GM21619 (cell line): Measurements from ENCODE around the gene JPH3.

Source experiments
- ATAC-seq: cut with Tn5 transposase; IDR thresholded peaks from one replicate; pipeline ENCODE4 v1.9.1; 2021; ENCODE audit not compliant: unreplicated experiment

JPH3 gene

DNA sequence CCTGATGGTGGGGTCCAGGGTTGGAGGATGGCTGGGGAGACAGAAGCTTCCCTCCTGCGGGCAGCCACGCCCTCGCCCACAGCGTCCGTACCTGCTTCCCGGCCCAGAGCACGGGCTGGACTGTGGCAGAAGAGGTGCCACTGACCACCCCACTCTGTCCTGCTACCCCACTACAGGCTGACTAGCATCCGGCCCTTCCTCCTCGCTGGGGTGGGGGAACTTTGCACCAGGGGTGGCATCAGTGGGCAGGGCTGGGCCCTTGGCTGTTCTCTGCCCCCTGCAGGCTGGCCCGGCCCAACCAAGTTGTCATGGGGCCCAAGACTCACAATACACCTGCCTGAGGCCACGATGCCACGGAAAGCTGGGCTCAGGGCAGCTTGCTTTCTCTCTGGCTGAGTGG, 90.4 kb downstream of the JPH3 start:
- ATAC-seq, result no peak

DNA sequence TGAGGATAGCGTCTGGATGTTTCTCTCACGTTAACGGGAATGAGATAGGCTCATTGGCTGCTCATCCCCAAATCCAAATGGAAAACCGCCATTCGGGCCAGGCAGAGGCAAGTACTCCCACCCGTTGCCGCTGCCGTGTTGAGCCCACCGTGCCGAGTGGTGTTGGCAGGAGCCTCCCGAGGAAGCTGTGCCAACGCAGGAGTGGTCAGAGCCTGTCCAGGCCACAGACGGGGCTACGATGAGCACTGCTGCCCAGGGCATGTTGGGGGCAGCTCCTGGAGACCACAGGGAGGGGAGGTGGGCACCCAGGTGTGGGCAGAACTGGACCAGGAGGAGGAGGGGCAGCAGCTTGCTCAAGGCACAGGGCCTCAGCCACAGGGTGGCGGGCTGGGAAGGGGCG, 91.5 kb downstream of the JPH3 start:
- ATAC-seq, result no peak

DNA sequence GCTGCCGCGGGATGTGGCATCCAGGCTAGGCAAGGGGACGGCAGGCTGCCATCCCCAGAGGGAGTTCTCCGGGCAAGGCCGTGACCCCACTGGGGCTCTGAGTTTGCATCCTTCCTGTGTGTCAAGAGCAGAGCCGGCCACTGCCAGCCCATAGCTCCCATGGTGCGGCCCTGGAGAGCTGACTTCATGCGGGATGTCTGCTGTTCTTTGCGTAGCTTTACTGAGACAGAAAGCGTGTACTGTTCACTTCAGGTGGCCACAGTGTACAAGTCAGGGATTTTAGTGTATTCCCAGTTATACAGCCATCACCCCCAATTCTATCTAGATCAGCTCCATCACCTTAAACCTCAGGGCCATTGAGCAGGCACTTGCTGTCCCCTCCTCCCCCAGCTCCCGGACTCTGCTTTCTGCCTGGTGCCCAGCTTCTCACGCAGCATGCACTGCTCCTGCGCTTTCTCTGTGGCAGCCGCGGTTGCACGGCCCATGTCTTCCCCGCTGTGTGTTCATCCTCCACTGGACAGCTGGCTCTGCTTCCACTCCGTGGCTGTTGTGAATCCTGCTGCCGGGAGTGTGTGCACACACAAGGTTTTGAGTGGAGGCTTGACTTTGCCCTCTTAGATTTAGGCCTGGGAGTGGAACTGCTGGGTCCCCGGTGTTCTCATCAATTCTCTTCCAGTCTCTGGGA, 92.3 kb downstream of the JPH3 start:
- ATAC-seq, result no peak

DNA sequence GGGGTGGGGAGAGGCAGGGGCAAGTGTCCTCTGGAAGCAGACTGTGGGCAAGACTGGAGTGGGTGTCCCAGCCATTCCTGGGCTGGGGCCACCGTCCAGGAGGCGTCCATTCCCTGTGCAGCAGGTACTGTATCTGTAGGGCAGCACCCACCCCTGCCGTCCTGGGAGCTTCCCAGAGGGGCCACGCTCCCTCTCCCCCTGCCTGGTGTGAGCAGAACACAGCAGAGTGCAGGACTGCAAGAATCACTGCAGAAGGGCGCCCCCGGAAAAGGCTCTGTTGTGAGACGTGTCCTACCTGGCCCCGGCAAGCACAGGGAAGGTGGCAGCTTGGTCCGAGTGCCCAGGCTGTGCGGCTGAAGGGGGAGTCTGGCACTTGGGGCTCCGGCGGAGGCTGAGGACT, 93.2 kb downstream of the JPH3 start:
- ATAC-seq, result no peak

DNA sequence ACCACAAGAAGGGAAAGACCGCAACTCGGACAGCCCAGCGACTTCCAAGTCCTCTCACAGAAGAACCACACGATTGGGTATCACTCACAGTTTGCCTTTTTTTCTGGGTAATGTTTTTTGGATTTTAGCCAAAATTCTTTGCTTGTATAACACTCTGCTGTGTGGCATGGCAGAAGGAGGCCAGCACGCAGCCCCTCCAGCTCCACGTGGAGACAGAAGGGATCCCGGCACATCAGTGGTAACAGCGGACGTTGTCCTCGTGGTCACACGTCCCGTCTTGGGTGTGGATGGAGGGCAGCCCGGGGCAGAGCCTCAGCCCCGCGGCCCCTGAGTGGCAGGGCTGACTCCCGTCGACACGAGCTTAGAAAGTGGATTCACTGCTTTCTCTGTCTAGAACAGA, 94.4 kb downstream of the JPH3 start:
- ATAC-seq, result no peak

DNA sequence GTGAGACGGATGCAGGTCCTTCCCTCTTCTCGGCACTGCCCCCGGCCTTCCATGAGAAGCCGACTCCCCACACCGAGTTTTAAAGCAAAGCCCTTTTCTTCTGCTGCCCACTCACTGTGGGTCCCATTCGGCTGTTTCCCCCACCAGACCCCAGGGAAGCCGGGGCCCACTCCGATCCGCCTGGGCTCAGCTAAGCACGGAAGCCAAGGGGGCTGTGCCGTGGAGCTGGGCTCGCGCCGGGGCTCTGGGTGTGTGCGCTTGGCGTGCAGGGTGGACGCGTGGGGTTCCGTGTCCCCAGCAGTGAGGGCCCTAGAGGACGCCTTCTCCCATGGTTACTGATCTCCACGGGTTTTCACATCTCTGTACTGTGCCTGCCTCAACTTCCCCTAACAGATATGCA, 94.9 kb downstream of the JPH3 start:
- no peak for ATAC-seq

DNA sequence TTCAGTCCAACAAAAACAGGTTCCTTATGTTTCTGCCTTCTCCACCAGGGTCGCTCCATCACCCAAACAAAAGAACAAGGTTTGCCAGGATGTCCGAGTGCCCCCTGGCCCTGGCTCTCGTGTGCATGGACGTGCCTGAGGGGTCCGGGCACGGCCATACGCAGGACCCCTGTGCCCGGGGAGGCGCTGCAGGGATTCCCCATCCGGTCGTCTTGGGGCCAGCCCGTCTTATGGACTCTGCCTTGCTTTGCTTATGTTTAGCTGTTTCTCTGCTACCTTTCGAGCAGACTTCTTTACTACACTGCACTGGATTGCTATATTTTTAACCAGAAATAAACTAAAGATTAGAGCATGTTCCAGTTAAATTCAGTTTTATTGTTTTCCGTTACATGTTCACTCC, 95.5 kb downstream of the JPH3 start:
- no peak for ATAC-seq

DNA sequence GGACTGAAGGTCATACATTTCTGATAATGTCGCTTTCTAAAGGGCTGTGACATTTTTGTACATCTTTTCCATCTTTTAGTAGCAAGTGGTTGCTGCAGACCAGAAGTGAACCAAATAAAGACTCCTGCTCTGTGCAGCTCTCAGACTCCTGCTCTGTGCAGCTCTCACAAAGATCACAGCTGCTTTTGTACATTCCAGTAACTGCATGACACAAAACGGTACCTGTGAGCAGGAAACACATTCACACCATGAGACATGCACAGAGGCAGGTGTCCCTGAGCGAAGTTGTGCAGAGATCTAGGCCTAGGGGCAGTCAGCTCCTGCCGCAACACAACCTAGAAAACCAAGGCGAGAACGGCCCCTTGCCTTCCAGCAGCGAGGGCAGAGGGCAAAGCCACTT, 95.9 kb downstream of the JPH3 start:
- ATAC-seq, result peak; percentile 38

DNA sequence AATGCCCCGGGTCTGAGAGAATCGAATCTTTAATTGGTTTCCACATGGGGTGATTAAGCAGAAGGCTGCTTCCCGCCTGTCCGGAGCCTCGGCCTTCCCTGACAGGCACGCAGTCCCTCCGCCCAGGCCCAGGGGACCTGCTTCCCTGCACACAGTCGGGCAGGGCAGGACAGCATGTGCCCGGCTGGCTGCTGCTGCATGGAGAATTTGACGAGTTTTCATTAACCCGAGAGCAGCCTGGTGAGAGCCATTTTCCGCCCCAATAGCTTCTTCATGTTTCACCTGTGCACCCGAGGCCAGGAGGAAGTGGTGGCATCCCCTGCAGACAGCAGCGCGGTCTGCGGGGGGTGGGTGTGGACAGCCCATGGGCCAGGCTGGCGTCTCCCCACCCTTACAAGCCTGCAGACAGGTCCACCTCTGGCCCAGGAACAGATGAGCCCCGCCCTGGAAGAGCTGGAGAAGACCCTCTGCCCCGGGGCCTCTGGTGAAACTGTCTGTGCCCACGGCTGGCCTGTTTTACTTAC, 96.4 kb downstream of the JPH3 start:
- ATAC-seq, result no peak

DNA sequence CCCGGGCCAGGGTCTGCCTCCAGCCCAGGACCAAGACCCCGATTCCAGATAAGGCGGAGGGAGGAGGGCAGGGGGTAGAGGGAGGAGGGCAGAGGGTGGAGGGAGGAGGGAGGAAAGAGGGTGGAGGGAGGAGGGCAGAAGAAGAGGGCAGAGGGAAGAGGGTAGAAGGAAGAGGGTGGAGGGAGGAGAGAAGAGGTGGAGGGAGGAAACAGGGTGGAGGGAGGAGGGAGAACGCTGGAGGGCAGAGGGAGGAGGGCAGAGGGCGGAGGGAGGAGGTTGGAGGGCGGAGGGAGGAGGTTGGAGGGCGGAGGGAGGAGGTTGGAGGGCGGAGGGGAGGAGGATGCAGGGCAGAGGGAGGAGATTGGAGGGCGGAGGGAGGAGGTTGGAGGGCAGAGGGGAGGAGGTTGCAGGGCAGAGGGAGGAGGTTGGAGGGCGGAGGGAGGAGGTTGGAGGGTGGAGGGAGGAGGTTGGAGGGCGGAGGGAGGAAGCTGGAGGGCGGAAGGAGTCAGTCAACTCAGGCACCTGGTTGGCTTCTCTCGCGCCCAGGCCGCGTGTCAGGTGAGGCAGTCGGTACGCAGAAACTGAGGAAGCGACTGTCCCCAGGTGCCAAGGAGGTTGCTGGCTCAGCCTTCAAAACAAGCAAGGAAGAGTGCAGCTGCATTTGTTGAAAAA, 98.2 kb downstream of the JPH3 start:
- ATAC-seq, result no peak

DNA sequence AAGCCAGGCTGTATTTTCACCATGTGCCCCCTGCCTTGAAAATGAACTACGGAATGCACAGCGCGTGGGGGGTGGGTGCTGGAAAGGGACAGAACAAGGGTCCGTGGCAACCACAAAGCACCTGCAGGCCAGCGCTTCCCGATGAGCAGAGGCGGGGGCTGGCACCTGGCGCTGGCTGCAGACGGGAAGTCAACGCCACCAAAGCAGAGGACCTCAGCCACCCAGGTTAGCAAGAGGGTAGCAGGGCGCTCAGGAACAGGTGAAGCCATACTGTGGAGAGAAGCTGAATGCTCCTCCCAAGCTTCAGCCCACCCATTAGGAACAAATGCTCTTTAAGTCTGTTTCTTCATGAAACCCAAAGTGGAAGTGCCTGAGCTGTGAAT, 98.8 kb downstream of the JPH3 start:
- ATAC-seq, result no peak

DNA sequence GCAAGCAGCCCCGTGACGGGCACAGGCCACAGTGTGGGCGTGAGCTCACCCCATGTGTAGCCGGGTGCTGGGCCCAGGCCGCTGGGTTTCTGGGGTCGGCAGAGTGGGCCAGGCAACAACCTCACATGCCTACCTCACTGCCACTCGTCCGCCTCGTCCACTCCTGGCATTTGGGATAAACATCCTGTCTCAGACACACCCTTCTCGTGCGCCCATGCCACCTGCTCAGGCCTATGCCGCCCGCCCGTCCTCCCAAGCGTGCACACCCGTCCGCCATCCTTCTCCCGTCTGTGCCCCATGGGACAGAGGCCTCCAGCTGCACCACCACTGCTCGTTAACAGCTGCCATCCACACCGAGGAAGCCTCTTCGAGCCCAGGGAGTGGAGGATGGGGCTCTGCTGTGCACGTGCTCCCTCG, 99.2 kb downstream of the JPH3 start:
- no peak for ATAC-seq

DNA sequence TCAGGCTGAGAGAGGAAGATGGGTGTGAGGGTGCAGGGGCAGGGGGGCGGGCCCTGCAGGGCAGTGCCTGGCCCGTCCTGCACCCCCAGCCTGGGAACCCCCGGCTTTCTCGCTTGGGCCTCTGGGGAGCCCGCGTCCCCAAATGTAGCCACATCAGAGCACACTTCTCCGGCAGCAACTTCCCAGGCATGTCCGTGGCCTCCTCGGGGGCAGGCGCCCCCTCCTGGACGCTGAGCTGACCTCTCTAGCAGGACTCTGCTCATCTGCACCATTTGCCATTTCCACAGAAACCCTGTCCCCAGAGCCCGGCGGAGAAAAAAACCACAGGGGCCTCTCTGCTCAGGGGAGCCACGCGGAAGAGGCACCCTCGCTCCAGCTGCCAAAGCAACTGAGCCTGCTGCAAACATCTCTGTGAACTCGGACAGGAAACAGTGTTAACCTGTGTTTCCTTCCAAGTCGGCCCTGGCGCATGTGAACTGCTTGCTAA, 100.1 kb downstream of the JPH3 start:
- ATAC-seq, result peak; percentile 56

DNA sequence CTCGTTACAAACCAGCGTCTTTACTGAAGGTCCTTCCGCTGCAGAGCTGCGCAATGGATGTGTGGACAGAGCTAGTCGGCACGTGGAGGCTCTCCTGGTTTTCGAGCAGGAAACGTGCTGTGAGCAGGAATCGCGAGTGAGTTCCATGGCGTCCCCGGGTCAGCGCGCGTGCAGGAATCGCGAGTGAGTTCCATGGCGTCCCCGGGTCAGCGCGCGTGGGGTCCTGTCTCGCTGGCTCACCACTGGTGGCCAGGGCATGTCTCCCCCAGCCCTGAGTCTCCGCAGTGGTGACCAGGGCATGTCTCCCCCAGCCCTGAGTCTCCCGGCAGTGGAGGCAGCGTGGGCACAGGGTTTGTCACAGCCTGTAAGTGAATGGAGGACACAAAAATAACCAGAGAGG, 100.8 kb downstream of the JPH3 start:
- no peak for ATAC-seq

DNA sequence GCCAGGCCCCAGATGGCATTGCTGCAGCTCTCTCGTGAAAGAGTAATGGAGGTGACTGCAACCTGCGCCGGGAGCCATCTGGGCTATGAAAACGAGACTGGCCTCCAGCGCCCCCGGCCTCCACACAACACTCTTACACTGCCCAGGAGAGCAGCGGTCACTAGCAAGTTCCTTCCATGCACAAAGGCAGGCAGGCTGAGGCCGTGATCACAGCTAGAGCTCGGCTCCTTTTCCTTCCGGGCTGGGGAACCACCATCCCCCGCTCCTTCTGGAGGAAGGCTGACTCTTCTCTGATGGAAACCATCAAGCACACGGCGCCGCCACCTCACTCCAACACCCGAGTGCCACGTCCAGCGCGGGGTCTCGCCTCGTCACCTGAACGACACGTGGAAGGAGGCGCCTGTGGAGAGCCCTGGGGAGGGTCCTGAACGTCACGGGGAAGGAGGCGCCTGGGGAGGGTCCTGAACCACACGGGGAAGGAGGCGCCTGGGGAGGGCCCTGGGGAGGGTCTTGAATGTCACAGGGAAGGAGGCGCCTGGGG, 101.6 kb downstream of the JPH3 start:
- no peak for ATAC-seq

DNA sequence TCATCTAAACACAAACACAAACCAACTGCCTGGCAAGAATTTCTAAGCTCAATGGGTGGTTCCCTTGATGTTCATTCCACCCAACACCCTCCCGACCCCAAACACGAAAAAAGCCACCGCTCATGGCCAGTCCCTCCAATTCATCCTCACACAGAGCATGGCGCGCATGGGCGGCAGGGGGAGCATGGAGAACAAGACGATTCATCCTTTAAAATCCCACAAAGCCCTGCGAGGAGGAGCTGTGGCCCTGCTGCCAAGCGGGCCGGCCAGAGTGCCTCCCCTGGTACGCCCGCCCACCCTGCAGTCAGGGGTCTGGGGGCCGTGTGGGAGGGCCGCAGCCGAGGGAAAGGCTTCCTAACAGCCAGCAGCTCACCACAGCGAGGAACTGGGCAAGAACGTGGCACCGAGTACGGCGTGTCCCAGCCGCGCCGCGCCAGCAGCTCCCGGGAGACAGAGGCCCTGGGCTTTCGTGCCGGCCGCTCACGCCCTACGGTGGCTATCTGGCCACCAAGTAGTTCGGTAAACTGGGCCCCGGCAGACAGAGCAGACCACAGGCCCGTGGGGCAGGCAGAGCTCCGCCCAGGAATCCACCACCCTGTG, 102.5 kb downstream of the JPH3 start:
- ATAC-seq, result no peak

DNA sequence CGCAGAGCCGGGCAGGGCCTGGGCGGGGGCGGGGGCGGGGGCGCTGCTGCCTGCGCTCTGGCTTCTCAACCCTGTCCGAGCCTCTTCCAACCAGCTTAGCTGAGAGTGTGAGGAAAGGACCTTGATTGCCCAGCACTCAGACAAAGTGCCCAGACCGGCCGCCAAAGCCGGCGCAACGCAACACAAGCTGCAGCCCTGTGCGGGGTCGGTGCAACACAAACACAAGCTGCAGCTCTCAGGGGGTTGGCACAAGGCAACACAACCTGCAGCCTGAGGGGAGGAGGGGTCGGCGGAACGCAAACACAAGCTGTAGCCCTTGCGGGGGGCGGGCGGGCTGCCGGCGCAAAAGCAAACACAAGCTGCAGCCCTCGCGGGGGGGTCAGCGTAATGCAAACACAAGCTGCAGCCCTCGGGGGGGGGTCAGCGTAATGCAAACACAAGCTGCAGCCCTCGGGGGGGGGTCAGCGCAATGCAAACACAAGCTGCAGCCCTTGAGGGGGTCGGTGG, 103.5 kb downstream of the JPH3 start:
- ATAC-seq, result no peak

DNA sequence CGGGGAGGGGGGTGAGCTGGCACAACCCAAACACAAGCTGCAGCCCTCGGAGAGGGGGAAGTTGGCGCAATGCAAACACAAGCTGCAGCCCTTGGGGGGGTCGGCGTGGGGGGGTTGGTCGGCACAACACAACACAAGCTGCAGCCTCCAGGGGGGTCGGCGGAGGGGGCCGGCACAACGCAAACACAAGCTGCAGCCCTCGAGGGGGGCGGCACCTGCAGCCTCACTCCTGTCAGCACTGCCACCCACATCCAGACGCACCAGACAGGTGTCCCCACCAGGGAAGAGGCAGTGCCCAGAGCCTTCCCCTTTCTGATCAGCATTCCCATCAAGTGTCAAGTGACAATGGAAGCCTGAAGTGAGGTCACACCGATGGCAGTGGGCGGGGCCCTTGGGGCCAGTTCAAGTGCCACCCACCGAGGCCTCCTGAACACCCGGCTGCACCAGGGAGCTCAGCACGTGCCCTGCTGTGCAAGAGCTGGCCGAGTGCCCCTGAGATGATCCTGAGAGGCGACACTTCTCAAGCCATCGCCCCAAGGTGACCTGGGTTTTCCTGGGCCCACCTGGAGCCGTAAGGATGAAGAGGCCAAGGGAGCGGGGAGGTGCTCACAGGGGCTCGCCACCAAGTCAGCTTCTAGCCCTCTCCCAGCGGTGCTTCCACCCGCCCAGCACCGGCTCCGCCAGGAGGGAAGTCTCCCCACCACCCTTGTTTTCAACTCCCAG, 104.1 kb downstream of the JPH3 start:
- no peak for ATAC-seq

DNA sequence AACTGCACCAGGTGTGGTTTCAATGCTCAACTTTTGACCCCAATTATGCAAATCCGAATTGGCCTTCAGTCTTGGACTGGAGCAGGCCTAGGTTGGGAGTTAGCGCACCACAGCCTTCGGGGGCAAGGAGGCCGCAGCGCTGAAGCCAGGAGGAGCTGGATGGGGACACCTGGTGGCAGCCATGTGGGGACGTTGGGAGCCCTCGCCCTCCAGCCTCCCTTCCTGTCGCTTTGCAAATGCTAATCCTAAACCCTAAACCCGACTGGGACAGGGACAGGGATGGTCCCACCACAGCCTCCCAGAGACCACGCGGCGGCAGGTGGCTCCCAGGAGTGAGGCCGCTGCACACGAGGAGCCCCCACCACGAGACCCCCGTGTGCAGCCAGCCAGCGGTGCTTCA, 104.8 kb downstream of the JPH3 start:
- no peak for ATAC-seq

DNA sequence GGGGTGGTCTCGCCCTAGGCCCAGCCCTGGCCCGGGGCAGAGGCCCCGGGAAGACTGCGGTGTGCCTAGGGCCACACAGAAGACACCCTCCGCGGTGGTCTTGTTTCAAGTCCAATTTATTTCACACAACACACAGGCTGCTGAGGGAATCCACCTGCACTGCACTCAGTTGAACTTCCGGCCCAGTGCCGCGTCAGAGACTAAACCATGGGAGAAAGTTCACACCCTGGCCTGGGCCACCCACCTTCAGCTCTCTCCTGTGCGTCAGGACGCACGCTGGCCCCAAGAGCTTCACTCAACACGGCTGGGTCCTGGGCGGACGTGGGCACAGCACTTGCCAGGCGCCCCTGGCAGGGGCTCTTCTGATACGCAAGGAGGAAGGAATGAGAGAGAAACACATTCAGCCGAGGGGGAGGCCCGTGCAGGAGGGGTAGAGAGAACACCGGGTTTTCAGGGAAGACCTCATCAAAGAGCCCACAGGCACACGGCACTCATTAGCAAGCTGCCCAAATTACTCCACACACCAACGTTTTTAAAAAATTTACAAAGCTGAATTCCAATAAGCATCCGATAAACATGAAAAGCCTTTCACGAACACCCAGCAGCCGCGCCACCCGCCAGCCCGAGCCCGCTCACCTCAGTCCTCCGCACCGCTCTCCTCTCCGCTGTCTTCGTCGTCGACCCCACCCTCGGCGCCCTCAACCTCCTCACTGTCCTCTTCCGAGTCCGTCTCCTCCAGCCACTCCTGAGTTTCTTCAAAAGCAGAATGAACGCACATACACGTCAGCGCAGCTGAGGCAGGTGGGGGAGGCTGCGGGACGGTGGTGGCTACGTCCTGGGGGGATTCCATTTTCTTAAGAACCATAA, 105.6 kb downstream of the JPH3 start:
- ATAC-seq, result no peak
